A549 treated with GW870086 at 1 μM for 4 hours (cell line): ENCODE measurements around the gene METRNL. TPM values are rescaled to one million over a fixed set of nuclear protein-coding genes. Genes with fewer than 3 reads are reported as not detected.

Experiments used
- total RNA-seq: library from RNA; stranded (reverse); fragments of 200-300 nt; extraction: Qiagen RNA extraction; gene quantifications from 5 replicates; pipeline ENCODE4 v1.2.3, GENCODE V29; 2022; ENCODE audit warnings: low read depth

METRNL gene, protein sequence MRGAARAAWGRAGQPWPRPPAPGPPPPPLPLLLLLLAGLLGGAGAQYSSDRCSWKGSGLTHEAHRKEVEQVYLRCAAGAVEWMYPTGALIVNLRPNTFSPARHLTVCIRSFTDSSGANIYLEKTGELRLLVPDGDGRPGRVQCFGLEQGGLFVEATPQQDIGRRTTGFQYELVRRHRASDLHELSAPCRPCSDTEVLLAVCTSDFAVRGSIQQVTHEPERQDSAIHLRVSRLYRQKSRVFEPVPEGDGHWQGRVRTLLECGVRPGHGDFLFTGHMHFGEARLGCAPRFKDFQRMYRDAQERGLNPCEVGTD
- 27.4 to 38.7 TPM (median 29.8 TPM) in 5 replicates for total RNA-seq

DNA sequence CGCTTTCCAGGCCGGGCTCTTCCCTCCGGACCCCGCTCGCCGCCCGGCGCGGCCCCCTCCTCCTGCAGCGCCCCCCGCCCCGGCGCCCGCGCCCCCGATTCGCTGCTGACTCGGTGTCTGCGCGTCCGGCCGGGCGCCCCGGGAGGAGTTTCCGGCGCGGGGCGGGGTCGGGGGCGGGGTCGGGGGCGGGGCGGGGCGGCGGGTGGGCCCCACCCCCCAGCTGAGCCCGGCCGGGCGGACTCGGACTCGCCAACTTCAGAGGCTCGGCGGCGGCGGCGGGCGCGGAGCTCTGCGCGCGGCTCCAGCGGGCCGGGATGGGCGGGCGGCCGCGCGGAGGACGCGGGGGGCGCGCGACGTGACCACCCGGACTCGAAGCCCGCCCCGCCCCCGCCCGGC lies at the start of gene METRNL:
Gene METRNL, plus strand, starts transcription at position 258 of the 396 bp plus-strand sequence. CDS start 207 bp downstream, outside the sequence.

Other genes with a start within 250 kb of the METRNL start
- gene ZNF750, start 239.6 kb upstream of the METRNL start, total RNA-seq, result not detected in 5 replicates